GM18861 (cell line): ENCODE data around the gene ITGB8.

Experiments
- ATAC-seq: cut with Tn5 transposase; IDR thresholded peaks from one replicate; pipeline ENCODE4 v1.9.1; 2021; ENCODE audit not compliant: unreplicated experiment

Gene ITGB8

GRCh38 chr7:20338285-20338684 is 7.6 kb downstream of the ITGB8 start:
- no peak for ATAC-seq

GRCh38 chr7:20340839-20341238 is 10.1 kb downstream of the ITGB8 start:
- no peak for ATAC-seq

GRCh38 chr7:20343205-20343604 is 12.5 kb downstream of the ITGB8 start:
- no peak for ATAC-seq

- ATAC-seq = no peak
Observed at GRCh38 chr7:20343941-20344340, 13.2 kb downstream of the ITGB8 start.

GRCh38 chr7:20344396-20344795 is 13.7 kb downstream of the ITGB8 start:
- no peak for ATAC-seq

GRCh38 chr7:20346577-20346976 is 15.9 kb downstream of the ITGB8 start:
- ATAC-seq = no peak

- no peak for ATAC-seq
Observed at GRCh38 chr7:20347680-20348079, 17.0 kb downstream of the ITGB8 start.

- ATAC-seq = no peak
Observed at GRCh38 chr7:20348125-20348807, 17.6 kb downstream of the ITGB8 start.

- no peak for ATAC-seq
Observed at GRCh38 chr7:20350518-20350951, 19.8 kb downstream of the ITGB8 start.

GRCh38 chr7:20350996-20351692 is 20.4 kb downstream of the ITGB8 start:
- no peak for ATAC-seq

GRCh38 chr7:20351901-20352300 is 21.2 kb downstream of the ITGB8 start:
- ATAC-seq = no peak

GRCh38 chr7:20352573-20353306 is 22.0 kb downstream of the ITGB8 start:
- ATAC-seq = no peak

GRCh38 chr7:20354610-20355528 is 24.2 kb downstream of the ITGB8 start:
- ATAC-seq = no peak

GRCh38 chr7:20358106-20358505 is 27.4 kb downstream of the ITGB8 start:
- ATAC-seq = no peak

- ATAC-seq = no peak
Observed at GRCh38 chr7:20358762-20359282, 28.1 kb downstream of the ITGB8 start.

GRCh38 chr7:20359341-20359963 is 28.8 kb downstream of the ITGB8 start:
- no peak for ATAC-seq

GRCh38 chr7:20362574-20363253 is 32.0 kb downstream of the ITGB8 start:
- no peak for ATAC-seq

- no peak for ATAC-seq
Observed at GRCh38 chr7:20364571-20365196, 34.0 kb downstream of the ITGB8 start.

- no peak for ATAC-seq
Observed at GRCh38 chr7:20365486-20365885, 34.8 kb downstream of the ITGB8 start.
